ENCODE data around the gene TNPO3. TPM values are rescaled to one million over a fixed set of nuclear protein-coding genes. Genes with fewer than 3 reads are reported as not detected.
"Not testable (repeated sequence)": the region's sequence is repeated elsewhere in the genome, so short reads cannot be mapped to it uniquely, and the experiment has no call there.

TNPO3 gene
- total and polyA plus RNA-seq, 2 of the 4 experiments (the other 2 are of a cell fraction) = 24.2 to 77.2 TPM

- CTCF ChIA-PET; H2AK5ac ChIP-seq (ENCODE audit: low read depth, low read length); H4K91ac ChIP-seq (ENCODE audit: insufficient read depth, low read depth, low read length); H3K9ac ChIP-seq (ENCODE audit: low read depth, low read length); H4K20me1 ChIP-seq (ENCODE audit: insufficient read depth, low read length); BruUV-seq (replicated peaks); H3K4ac ChIP-seq (ENCODE audit: low read depth, low read length); H2AK9ac ChIP-seq (replicated peaks; ENCODE audit: low read depth, low read length, poor library complexity); POLR2A ChIA-PET (ENCODE audit: unreplicated experiment); H3K27me3 ChIP-seq (ENCODE audit: control insufficient read depth, insufficient read depth, low read length); H3K14ac ChIP-seq (replicated peaks; ENCODE audit: low read depth, low read length); H2BK15ac ChIP-seq (ENCODE audit: low read depth, low read length); H3K27ac ChIP-seq (ENCODE audit: insufficient read depth, low read length); DNase-seq; H3K79me1 ChIP-seq (ENCODE audit: low read depth in 1 of 2, low read length in 2 of 2); ATAC-seq (ENCODE audit: low read depth); H3K56ac ChIP-seq (ENCODE audit: extremely low read depth, insufficient read depth, low read length); H2BK120ac ChIP-seq (ENCODE audit: low read depth, low read length); H3K4me1 ChIP-seq (ENCODE audit: control insufficient read depth, insufficient read depth, low read length); H4K5ac ChIP-seq (ENCODE audit: low read depth, low read length); dilution Hi-C loops (cut with HindIII; ENCODE audit: low sequenced_read_pairs, unreplicated experiment); H3K23ac ChIP-seq (ENCODE audit: low read depth, low read length); H3K9me3 ChIP-seq (ENCODE audit: control insufficient read depth, insufficient read depth, low read length); H4K8ac ChIP-seq (ENCODE audit: low read depth in 2 of 2, low read length in 2 of 2); H3K4me2 ChIP-seq (ENCODE audit: low read depth, low read length); H2AFZ ChIP-seq (replicated peaks; ENCODE audit: low read length, poor library complexity); H3K18ac ChIP-seq (ENCODE audit: low read depth, low read length); H2BK5ac ChIP-seq (ENCODE audit: low read depth, low read length, poor library complexity, severe bottlenecking); in situ Hi-C loops (cut with MboI; ENCODE audit: low sequenced_read_pairs); H3K9me1 ChIP-seq (ENCODE audit: insufficient read depth, low read length); H2BK20ac ChIP-seq (ENCODE audit: low read depth, low read length); H3K4me3 ChIP-seq (ENCODE audit: insufficient read depth, low read depth, low read length): not testable (repeated sequence)
- intact Hi-C loops (cut with micrococcal nuclease) = loop anchor here (5.0 kb wide), 1 partner anchor 98 kb away; no protein-coding TSS in a partner anchor
- H3K36me3 ChIP-seq (ENCODE audit: control insufficient read depth, insufficient read depth, low read length) = peaks cover 20% of the 10 kb centered on the region
- no CpG with 5 or more reads among the region's 8 CpGs for WGBS, 2 experiments (ENCODE audit: extremely low coverage in 2 of 2, insufficient read length in 1 of 2)
Measured at GRCh38 chr7:128994560-128994959, 60.4 kb downstream of the TNPO3 start.
